ENCODE results near the gene ZNF486.
"Not testable (repeated sequence)": the region's sequence is repeated elsewhere in the genome, so short reads cannot be mapped to it uniquely, and the experiment has no call there.

Gene ZNF486

GRCh38 chr19:20235156-20235555, 68.1 kb downstream of the ZNF486 start:
- DNase-seq = no peak

- DNase-seq = peak; percentile 65 to 91 (median 83)
Observed at GRCh38 chr19:20237773-20238623, 71.0 kb downstream of the ZNF486 start.

- no peak for DNase-seq
Observed at GRCh38 chr19:20243629-20244028, 76.6 kb downstream of the ZNF486 start.

- DNase-seq = no peak
Observed at GRCh38 chr19:20244356-20244755, 77.3 kb downstream of the ZNF486 start.

GRCh38 chr19:20245309-20245708, 78.3 kb downstream of the ZNF486 start:
- no peak for DNase-seq

GRCh38 chr19:20247016-20247683, 80.1 kb downstream of the ZNF486 start:
- peak in 3 of 6 experiments; percentile 4 to 24 (median 5) for DNase-seq

- DNase-seq = not testable (repeated sequence)
Observed at GRCh38 chr19:20248258-20248657, 81.2 kb downstream of the ZNF486 start.
